ENCODE measurements around the gene NR5A1.

Gene NR5A1

GRCh38 chr9:124512806-124513204 lies 5.6 kb upstream of the NR5A1 start:
- DNase-seq (ENCODE audit: low read depth): no peak
- no peak overlapping the region for H3K4me3 ChIP-seq (ENCODE audit: low read depth, low read length)
- in situ Hi-C loops (cut with HindIII; ENCODE audit: low sequenced_read_pairs): no loop called here
- no peak for TF ChIP-seq CTCF (IDR thresholded peaks at IDR 0.05; ENCODE audit: low read depth, low read length, missing control alignments)

- DNase-seq (ENCODE audit: low read depth): no peak
- H3K4me3 ChIP-seq (ENCODE audit: low read depth, low read length): no peak overlapping the region
Observed at GRCh38 chr9:124511891-124512805, 4.9 kb upstream of the NR5A1 start.

GRCh38 chr9:124511426-124511840 lies 4.2 kb upstream of the NR5A1 start:
- H3K4me3 ChIP-seq (ENCODE audit: low read depth, low read length): no peak overlapping the region
- no peak for TF ChIP-seq CTCF (IDR thresholded peaks at IDR 0.05; ENCODE audit: low read depth, low read length, missing control alignments)
- in situ Hi-C loops (cut with HindIII; ENCODE audit: low sequenced_read_pairs): no loop called here
- no peak for DNase-seq (ENCODE audit: low read depth)

More at GRCh38 chr9:124511891-124512805, 4.9 kb upstream of the NR5A1 start:
- in situ Hi-C loops (cut with HindIII; ENCODE audit: low sequenced_read_pairs): no loop called here
- no peak for TF ChIP-seq CTCF (IDR thresholded peaks at IDR 0.05; ENCODE audit: low read depth, low read length, missing control alignments)

GRCh38 chr9:124510650-124511425 lies 3.6 kb upstream of the NR5A1 start:
- no peak for DNase-seq (ENCODE audit: low read depth)
- in situ Hi-C loops (cut with HindIII; ENCODE audit: low sequenced_read_pairs): no loop called here
- no peak overlapping the region for H3K4me3 ChIP-seq (ENCODE audit: low read depth, low read length)
- no peak for TF ChIP-seq CTCF (IDR thresholded peaks at IDR 0.05; ENCODE audit: low read depth, low read length, missing control alignments)

GRCh38 chr9:124507880-124508423 lies 753 bp upstream of the NR5A1 start:
- H3K4me3 ChIP-seq (ENCODE audit: low read depth, low read length): no peak overlapping the region
- TF ChIP-seq CTCF (IDR thresholded peaks at IDR 0.05; ENCODE audit: low read depth, low read length, missing control alignments): no peak
- in situ Hi-C loops (cut with HindIII; ENCODE audit: low sequenced_read_pairs): no loop called here

GRCh38 chr9:124506433-124506832 lies 766 bp downstream of the NR5A1 start:
- no peak for TF ChIP-seq CTCF (IDR thresholded peaks at IDR 0.05; ENCODE audit: low read depth, low read length, missing control alignments)
- in situ Hi-C loops (cut with HindIII; ENCODE audit: low sequenced_read_pairs): no loop called here
- DNase-seq (ENCODE audit: low read depth): no peak

More at GRCh38 chr9:124507880-124508423, 753 bp upstream of the NR5A1 start:
- no peak for DNase-seq (ENCODE audit: low read depth)

More at GRCh38 chr9:124506433-124506832, 766 bp downstream of the NR5A1 start:
- no peak overlapping the region for H3K4me3 ChIP-seq (ENCODE audit: low read depth, low read length)
